Activated CD8-positive, alpha-beta memory T cell treated with anti-CD3 and anti-CD28 coated beads, Interleukin-2, amount 10 ng/mL, durations not matched to agents 7 days and 5 days (primary cell): Measurements from ENCODE around the gene PEX11B. TPM values are rescaled to one million over a fixed set of nuclear protein-coding genes. Genes with fewer than 3 reads are reported as not detected.
"Not testable (repeated sequence)": the region's sequence is repeated elsewhere in the genome, so short reads cannot be mapped to it uniquely, and the experiment has no call there.

Experiments used
- ATAC-seq: fragments of 150-1000 bp; cut with Tn5 transposase; one replicate; pipeline ENCODE4 v1.10.0; 2021; ENCODE audit warnings: moderate library complexity
- CTCF ChIA-PET: fragments of 350-600 bp; sonication (Branson Sonifier 250); formaldehyde crosslinking; loops from one replicate; lab custom pipeline; 2021; ENCODE audit warnings: antibody characterized with exemption; lab: Charles Lee
- DNase-seq: peaks from one replicate; pipeline ENCODE4 v3.0.0-alpha.2; 2020
- H3K27ac Mint-ChIP-seq: one replicate; pipeline ENCODE4 v1.8.0; 2021; ENCODE audit warnings: mild to moderate bottlenecking, mixed read lengths
- H3K27me3 Mint-ChIP-seq: one replicate; pipeline ENCODE4 v1.8.0; 2021; ENCODE audit warnings: mixed read lengths
- H3K36me3 Mint-ChIP-seq: one replicate; pipeline ENCODE4 v1.8.0; 2021; ENCODE audit warnings: mild to moderate bottlenecking, mixed read lengths
- H3K4me1 Mint-ChIP-seq: one replicate; pipeline ENCODE4 v1.8.0; 2021; ENCODE audit warnings: mixed read lengths
- H3K4me3 Mint-ChIP-seq: one replicate; pipeline ENCODE4 v1.8.0; 2021; ENCODE audit warnings: mild to moderate bottlenecking, moderate library complexity, mixed read lengths
- H3K9me3 Mint-ChIP-seq: one replicate; pipeline ENCODE4 v1.8.0; 2022; ENCODE audit warnings: low read depth, mixed read lengths
- total RNA-seq, 2 experiments: library from RNA; stranded (reverse); gene quantifications; one replicate each; pipeline ENCODE4 v1.2.3, GENCODE V29; 2021

PEX11B gene
- total RNA-seq, 2 experiments from 2014 or later = 27.3 to 36.2 TPM

DNA sequence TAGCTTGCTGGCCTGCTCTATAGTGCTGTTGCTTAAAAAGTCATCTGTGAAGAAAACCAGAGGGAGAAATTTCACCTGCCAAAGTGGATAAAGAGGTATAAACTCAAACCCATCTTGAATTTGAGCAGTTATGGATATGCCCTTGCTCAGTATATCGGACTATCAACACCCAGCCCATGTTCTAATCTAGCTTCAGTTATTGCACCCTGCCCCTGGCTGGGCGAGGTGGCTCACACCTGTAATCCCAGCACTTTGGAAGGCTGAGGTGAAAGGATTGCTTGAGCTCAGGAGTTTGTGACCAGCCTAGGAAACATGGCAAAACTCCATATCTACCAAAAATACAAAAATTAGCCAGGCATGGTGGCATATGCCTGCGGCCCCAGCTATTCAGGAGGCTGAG, 26.0 kb upstream of the PEX11B start:
- ATAC-seq = no peak
- peaks cover 2% of the 10 kb centered on the region for H3K4me1 Mint-ChIP-seq
- DNase-seq = no peak
- no peaks in the 10 kb centered on the region for H3K27me3 Mint-ChIP-seq
- CTCF ChIA-PET = interaction anchor here (0.9 kb wide), 1 partner anchor 24 kb away, joined by 3 read pairs; no protein-coding TSS in a partner anchor
- no peaks in the 10 kb centered on the region for H3K9me3 Mint-ChIP-seq
- H3K4me3 Mint-ChIP-seq = no peak overlapping the region
- no peak overlapping the region for H3K27ac Mint-ChIP-seq
- H3K36me3 Mint-ChIP-seq = peaks cover 16% of the 10 kb centered on the region

DNA sequence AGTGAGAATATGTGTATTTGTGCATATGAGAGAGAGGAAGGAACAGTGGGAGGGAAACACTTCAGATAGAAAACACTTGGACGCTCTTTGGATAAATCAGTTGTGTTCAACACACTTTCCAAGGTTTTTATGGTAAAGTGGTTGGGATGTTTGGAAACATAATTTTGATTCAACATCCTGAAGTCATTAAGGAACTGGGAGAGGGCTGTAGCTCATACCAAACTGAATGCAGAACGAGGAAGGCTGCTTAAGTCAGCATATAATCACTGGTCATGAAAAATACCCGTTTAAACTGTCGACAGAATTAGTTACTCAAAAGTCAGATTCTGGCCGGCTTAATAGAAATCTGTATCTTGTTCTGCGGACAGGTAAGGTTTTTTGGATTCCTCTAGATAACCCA, 24.4 kb upstream of the PEX11B start:
- DNase-seq = no peak
- no peaks in the 10 kb centered on the region for H3K4me1 Mint-ChIP-seq
- H3K4me3 Mint-ChIP-seq = no peak overlapping the region
- no peak for ATAC-seq
- no peaks in the 10 kb centered on the region for H3K9me3 Mint-ChIP-seq
- CTCF ChIA-PET = interaction anchor here (1.0 to 1.6 kb wide), 4 partner anchors 11 to 84 kb away, joined by 3 to 4 read pairs (median 3); partner anchors contain the start of gene PIAS3
- H3K36me3 Mint-ChIP-seq = peaks cover 12% of the 10 kb centered on the region
- H3K27me3 Mint-ChIP-seq = no peaks in the 10 kb centered on the region
- no peak overlapping the region for H3K27ac Mint-ChIP-seq

DNA sequence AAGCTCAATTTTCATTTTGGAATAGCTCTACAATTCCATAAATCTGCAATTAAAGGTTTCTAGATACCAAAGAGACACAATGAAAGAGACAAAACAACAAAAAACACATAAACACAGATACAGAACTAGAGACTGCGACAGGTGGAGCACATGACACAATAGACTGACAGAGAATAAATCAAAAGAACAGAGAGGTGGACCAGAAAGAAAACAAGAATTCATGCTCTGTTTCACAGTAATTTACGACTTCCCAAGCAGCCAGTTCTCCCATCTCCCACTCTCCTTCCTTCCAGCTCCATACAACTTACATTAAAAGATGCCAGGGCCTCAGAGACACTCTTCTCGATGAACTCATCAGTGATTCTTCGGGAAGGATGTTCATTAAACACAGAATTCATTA, 23.9 kb upstream of the PEX11B start:
- CTCF ChIA-PET = interaction anchor here (1.0 to 1.2 kb wide), 3 partner anchors 10 to 31 kb away, joined by 3 to 4 read pairs (median 3); no protein-coding TSS in a partner anchor
- ATAC-seq (no peak), DNase-seq (no peak)
- no peak overlapping the region for H3K4me3 Mint-ChIP-seq
- H3K27me3 Mint-ChIP-seq = no peaks in the 10 kb centered on the region
- H3K27ac Mint-ChIP-seq = no peak overlapping the region
- H3K4me1 Mint-ChIP-seq = no peaks in the 10 kb centered on the region
- H3K9me3 Mint-ChIP-seq = no peaks in the 10 kb centered on the region
- peaks cover 14% of the 10 kb centered on the region for H3K36me3 Mint-ChIP-seq

DNA sequence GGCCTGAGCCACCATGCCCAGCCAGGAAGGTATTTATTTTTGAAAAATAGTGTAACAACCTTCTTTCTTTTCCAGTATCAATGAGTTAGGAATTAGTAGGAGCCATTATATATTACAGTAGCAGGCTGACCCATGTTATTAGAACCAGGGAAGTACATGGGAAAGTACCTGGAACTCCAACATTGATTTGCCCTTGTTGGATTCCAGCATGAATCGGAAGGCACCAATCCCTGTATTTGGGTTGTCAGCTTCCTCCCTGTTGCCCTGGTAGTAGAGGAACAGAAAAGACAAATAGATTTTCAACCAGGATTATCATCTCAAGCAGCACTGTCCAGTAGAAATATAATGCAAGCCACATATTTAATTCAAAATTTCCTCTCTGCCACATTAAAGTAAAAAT, 18.9 kb upstream of the PEX11B start:
- H3K4me1 Mint-ChIP-seq = peaks cover 10% of the 10 kb centered on the region
- H3K4me3 Mint-ChIP-seq = no peak overlapping the region
- CTCF ChIA-PET = no interaction called here
- no peaks in the 10 kb centered on the region for H3K27me3 Mint-ChIP-seq
- H3K27ac Mint-ChIP-seq = no peak overlapping the region
- no peak for ATAC-seq
- no peaks in the 10 kb centered on the region for H3K9me3 Mint-ChIP-seq
- no peak for DNase-seq
- peaks cover 20% of the 10 kb centered on the region for H3K36me3 Mint-ChIP-seq

DNA sequence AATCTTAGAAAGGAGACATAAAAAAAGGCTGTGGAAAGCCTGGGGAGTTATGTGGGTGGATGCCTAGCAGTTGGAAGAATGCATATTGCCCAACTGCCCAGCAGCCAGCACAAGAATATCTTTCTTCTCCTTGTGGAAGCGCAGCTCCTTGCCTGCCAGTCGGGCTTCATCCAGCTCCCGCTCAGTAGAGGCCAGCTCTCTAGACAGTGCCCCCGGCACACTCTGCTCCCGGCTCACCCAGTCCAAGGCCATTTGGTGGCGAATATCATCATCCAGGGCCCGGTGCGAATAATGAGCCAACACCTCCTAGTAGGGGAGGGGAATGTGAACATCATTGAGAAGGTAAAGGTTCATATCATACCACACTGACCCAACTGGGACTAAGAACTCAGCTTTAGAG, 17.7 kb upstream of the PEX11B start:
- Mint-ChIP-seq H3K27me3 (no peaks in the 10 kb centered on the region), H3K36me3 (peaks cover 21% of the 10 kb centered on the region)
- no peak for ATAC-seq

DNA sequence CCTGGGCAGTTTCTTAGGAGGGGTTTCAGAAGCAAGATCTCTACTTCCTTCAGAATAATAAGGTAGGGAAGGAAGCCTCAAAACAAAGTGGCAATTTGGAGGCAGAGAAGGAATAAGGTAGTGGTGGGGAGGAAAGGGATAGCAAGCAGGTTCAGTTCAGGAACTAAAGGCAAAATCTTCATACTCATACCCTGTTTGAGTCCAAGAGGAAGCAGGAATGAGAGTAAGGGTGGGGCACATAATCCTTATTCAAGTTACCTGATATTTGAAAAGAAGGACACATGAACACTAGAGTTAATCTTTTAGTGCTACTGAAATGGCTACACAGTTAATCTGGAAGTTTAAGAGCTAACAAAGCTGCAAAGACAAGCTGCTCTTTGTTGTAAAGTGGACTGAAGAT, 17.2 kb upstream of the PEX11B start:
- Mint-ChIP-seq H3K27me3 (no peaks in the 10 kb centered on the region), H3K4me3 (no peak overlapping the region), H3K27ac (no peak overlapping the region), H3K9me3 (no peaks in the 10 kb centered on the region), H3K36me3 (peaks cover 24% of the 10 kb centered on the region), H3K4me1 (peaks cover 17% of the 10 kb centered on the region)
- ATAC-seq (no peak), DNase-seq (no peak)
- CTCF ChIA-PET = no interaction called here

More for the DNA sequence above, 17.7 kb upstream of the PEX11B start:
- Mint-ChIP-seq H3K4me1 (peaks cover 17% of the 10 kb centered on the region), H3K27ac (no peak overlapping the region), H3K4me3 (no peak overlapping the region), H3K9me3 (no peaks in the 10 kb centered on the region)
- DNase-seq = no peak
- CTCF ChIA-PET = no interaction called here

DNA sequence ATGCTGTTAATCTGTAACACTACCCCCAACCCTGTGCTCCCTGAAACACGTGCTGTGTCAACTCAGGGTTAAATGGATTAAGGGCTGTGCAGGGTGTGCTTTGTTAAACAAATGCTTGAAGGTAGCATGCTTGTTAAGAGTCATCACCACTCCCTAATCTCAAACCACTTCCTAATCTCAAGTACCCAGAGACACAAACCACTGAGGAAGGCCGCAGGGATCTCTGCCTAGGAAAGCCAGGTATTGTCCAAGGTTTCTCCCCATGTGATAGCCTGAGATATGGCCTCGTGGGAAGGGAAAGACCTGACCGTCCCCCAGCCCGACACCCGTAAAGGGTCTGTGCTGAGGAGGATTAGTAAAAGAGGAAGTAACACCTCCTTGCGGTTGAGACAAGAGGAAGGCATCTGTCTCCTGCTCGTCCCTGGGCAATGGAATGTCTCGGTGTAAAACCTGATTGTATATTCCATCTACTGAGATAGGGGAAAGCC, 14.0 kb upstream of the PEX11B start:
- H3K36me3 Mint-ChIP-seq = peaks cover 24% of the 10 kb centered on the region
- peaks cover 24% of the 10 kb centered on the region for H3K4me1 Mint-ChIP-seq
- not testable (repeated sequence) for H3K27me3 Mint-ChIP-seq, H3K9me3 Mint-ChIP-seq, ATAC-seq
- CTCF ChIA-PET = interaction anchor here (0.9 to 1.5 kb wide), 3 partner anchors 10 to 87 kb away, joined by 3 to 5 read pairs (median 3); partner anchors contain the start of genes LIX1L and NUDT17
- H3K4me3 Mint-ChIP-seq = peak overlapping the region; percentile 32
- DNase-seq = peak; percentile 54
- H3K27ac Mint-ChIP-seq = peak overlapping the region; percentile 86

DNA sequence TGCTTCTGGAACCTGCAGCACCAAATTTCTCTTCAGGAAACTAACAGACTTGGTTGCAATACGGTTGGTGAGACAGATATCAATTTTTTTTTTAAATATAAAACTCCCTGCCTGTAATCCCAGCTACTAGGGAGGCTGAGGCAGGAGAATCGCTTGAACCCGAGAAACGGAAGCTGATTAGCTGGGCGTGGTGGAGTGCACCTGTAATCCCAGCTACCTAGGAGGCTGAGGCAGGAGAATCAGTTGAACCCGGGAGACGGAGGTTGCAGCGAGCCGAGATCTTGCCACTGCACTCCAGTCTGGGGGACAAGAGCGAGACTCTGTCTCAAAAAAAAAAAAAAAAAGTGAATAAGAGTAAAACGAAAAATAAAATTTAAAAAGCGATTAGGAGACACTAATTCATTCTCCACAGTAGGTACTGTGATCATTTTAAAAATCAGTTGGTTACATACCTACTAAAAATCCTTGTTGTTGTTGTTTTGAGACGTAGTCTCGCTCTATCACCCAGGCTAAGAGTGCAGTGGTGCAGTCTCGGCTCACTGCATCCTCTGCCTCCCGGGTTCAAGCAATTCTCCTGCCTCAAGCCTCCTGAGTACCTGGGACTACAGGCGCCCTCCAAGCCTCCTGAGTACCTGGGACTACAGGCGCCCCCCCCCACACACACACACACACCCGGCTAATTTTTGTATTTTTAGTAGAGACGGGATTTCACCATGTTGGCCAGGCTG, 9.6 kb upstream of the PEX11B start:
- CTCF ChIA-PET = interaction anchor here (0.9 to 3.0 kb wide), 16 partner anchors 10 to 106 kb away, joined by 3 to 30 read pairs (median 7); partner anchors contain the start of genes ANKRD34A, ITGA10, LIX1L and NUDT17
- H3K27me3 Mint-ChIP-seq = no peaks in the 10 kb centered on the region
- H3K4me1 Mint-ChIP-seq = peaks cover 30% of the 10 kb centered on the region
- no peak for DNase-seq
- ATAC-seq = no peak
- H3K9me3 Mint-ChIP-seq = no peaks in the 10 kb centered on the region
- peaks cover 12% of the 10 kb centered on the region for H3K36me3 Mint-ChIP-seq
- H3K27ac Mint-ChIP-seq = no peak overlapping the region
- no peak overlapping the region for H3K4me3 Mint-ChIP-seq

DNA sequence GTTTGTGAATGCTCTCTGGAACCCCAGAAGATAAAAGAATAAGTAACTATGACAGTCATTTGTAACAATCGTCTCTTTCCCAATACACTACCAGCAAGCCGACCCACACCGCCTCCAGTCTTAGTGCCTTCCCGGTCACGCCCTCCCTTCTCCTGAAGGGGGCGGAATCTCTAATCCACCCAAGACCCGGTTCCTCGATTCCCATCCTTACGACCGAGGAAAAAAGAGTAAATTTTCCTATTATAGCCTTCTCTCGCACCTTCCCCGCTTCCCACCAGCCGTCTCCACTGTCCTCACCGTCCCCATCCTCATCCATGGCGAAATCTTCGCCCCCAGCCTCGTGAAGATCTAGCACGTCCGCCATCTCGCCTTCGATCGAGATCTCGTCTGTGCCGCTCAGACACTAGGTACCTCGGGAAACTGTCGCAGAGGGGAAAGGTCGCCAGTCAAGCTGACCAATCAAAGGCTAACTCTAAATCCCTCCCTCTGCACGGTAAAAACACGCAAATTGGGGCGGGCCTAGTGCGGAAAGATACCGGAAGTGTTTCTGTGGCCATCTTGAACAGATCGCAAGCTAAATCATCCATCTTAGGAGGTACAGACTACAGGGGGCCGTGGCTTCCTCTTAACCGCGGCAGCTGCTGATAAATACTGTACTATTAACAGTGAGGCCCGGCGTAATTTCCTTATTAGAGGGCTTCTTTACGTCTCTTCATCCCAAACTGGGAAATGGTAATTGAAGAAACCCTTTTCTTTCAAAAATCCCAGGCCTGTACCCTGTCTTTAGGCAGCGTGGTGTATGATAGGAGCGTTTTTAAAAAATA, 8.8 kb upstream of the PEX11B start, which contains the start of gene RBM8A:
Gene RBM8A (minus strand): TSS at position 422 of the 824 bp plus-strand sequence. CDS start 58 bp downstream, at position 364.
- DNase-seq = peak; percentile 99
- Mint-ChIP-seq H3K4me3 (no peak within 1 kb of the TSS), H3K27ac (no peak within 1 kb of the TSS), H3K36me3 (peaks cover 13% of the 10 kb centered on the region), H3K4me1 (peaks cover 22% of the 10 kb centered on the region), H3K27me3 (no peaks in the 10 kb centered on the region), H3K9me3 (no peaks in the 10 kb centered on the region)
- CTCF ChIA-PET = interaction anchor here (0.9 to 3.0 kb wide), 17 partner anchors 9 to 107 kb away, joined by 3 to 30 read pairs (median 7); partner anchors contain the start of genes ANKRD34A, ITGA10, LIX1L and NUDT17
- ATAC-seq = peak; percentile 97

DNA sequence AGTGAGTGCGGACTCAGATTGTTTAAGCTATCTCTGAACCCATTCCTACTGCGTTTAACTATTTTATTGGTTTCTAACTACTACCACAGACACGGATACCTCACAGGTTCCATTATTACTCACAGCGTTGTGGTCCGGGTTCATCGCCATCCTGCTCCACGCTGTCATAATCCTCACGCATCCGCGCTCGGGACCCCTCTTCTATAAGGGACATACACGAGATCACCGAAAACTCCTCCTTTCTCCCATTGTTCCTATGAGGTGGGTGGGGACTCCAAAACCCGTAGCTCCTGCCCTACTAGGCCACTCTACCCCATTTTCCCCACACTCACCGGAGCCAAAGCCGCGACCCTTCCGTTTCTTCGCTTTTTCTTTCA, 8.2 kb upstream of the PEX11B start:
- DNase-seq (peak; percentile 74), ATAC-seq (peak; percentile 40)
- Mint-ChIP-seq H3K4me3 (no peak overlapping the region), H3K36me3 (peaks cover 11% of the 10 kb centered on the region), H3K9me3 (no peaks in the 10 kb centered on the region), H3K4me1 (peaks cover 18% of the 10 kb centered on the region), H3K27ac (no peak overlapping the region), H3K27me3 (no peaks in the 10 kb centered on the region)
- CTCF ChIA-PET = interaction anchor here (1.0 to 3.0 kb wide), 11 partner anchors 16 to 86 kb away, joined by 3 to 30 read pairs (median 8); partner anchors contain the start of genes ANKRD34A, ITGA10, LIX1L and NUDT17

DNA sequence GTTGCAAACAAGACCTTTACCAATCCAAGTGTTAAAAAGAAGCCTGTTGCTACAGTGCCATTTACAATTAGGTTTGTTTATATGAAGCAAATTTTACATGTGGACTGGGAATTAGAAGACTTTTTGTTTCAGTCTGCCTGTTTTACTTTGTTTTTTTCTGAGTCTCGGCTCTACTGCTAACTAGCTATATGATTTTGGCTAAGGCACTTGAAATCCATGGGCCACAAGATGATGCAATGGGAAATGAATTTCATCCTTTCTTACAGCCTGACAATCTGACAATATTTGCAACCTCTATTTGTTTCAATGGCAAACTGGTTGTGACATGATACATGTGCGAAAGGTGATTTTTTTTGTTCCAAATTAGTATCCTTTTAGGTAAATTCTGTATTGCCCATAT, 3.7 kb upstream of the PEX11B start:
- Mint-ChIP-seq H3K27me3 (no peaks in the 10 kb centered on the region), H3K36me3 (peaks cover 6% of the 10 kb centered on the region), H3K4me3 (no peak overlapping the region), H3K4me1 (peaks cover 37% of the 10 kb centered on the region), H3K9me3 (no peaks in the 10 kb centered on the region), H3K27ac (no peak overlapping the region)
- CTCF ChIA-PET = interaction anchor here (2.1 kb wide), 1 partner anchor 12 kb away, joined by 12 read pairs; the partner anchor contains the start of gene ITGA10
- ATAC-seq (no peak), DNase-seq (no peak)

DNA sequence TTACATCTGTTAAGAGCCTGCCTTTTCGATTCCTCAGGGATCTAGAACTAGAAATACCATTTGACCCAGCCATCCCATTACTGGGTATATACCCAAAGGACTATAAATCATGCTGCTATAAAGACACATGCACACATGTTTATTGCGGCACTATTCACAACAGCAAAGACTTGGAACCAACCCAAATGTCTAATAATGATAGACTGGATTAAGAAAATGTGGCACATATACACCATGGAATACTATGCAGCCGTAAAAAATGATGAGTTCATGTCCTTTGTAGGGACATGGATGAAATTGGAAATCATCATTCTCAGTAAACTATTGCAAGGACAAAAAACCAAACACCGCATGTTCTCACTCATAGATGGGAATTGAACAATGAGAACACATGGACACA, 1.8 kb upstream of the PEX11B start:
- Mint-ChIP-seq H3K27ac (peak overlapping the region; percentile 38), H3K4me3 (peak overlapping the region; percentile 91), H3K4me1 (peaks cover 36% of the 10 kb centered on the region), H3K36me3 (peaks cover 17% of the 10 kb centered on the region)
- H3K9me3 Mint-ChIP-seq, ATAC-seq, H3K27me3 Mint-ChIP-seq, DNase-seq: not testable (repeated sequence)
- CTCF ChIA-PET = interaction anchor here (14.6 kb wide), 1 partner anchor 73 kb away, joined by 184 read pairs; the partner anchor contains the start of gene NUDT17
